HUES6 (cell line): ENCODE results near the gene DIRAS1.

Experiments
- H3K27ac ChIP-seq: 2 replicates; pipeline ENCODE4 v1.7.0; 2013; ENCODE audit warnings: low read depth, mild to moderate bottlenecking, low read length, inconsistent platforms
- H3K27me3 ChIP-seq: 2 replicates; pipeline ENCODE4 v1.6.1; 2013; ENCODE audit warnings: low read length; ENCODE audit not compliant: control insufficient read depth, insufficient read depth
- H3K36me3 ChIP-seq: 2 replicates; pipeline ENCODE4 v1.6.1; 2013; ENCODE audit warnings: low read length; ENCODE audit not compliant: control insufficient read depth, insufficient read depth
- H3K4me1 ChIP-seq: 2 replicates; pipeline ENCODE4 v1.6.1; 2013; ENCODE audit warnings: low read length; ENCODE audit not compliant: control insufficient read depth, insufficient read depth
- H3K4me3 ChIP-seq: 2 replicates; pipeline ENCODE4 v1.5.1; 2013; ENCODE audit warnings: low read depth, low read length
- H3K9ac ChIP-seq: one replicate; pipeline ENCODE4 v1.6.1; 2013; ENCODE audit warnings: mild to moderate bottlenecking, low read length
- H3K9me3 ChIP-seq: 2 replicates; pipeline ENCODE4 v1.6.1; 2013; ENCODE audit warnings: low read depth, low read length; ENCODE audit not compliant: control insufficient read depth, insufficient read depth

Gene DIRAS1

DNA sequence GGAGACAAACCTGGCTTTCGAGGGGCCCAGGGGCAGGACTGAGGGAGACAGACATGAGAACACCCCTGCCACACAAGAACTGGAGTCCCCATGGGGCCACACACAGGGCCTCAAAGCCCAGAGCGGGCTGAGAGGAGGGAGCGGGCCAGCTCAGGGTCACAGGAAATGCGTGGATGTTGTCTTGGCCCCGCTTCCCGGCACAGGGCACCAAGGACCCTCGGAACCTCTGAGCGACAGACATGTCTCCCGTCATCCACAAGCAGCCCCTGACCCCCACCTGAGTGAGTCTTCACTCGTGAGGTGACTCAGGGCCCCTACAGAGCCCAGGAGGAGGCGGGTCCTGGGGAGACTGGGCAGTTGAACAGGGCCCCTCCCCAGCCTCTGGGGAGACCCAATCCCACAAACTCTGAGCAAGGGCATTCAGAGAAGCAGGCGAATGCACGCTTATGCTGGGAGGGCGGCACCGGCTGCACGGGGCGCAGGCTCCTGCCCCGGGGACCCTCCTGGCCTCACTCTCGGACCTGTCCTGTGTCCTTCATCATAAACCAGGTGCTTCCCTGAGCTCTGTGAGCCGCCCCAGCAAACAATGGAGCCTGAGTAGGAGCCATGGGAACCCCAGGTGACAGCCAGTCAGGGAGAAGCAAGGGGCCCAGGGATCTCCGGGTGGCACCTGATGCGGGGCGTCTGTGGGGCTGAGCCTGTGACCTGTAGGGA is 41.8 kb upstream of the DIRAS1 start:
- Histone ChIP-seq H3K27ac (no peak overlapping the region), H3K4me1 (no peaks in the 10 kb centered on the region), H3K4me3 (no peak overlapping the region), H3K27me3 (no peaks in the 10 kb centered on the region), H3K9me3 (no peaks in the 10 kb centered on the region), H3K9ac (no peak overlapping the region), H3K36me3 (peaks cover 92% of the 10 kb centered on the region)

- H3K9me3 ChIP-seq, result no peaks in the 10 kb centered on the region
- no peaks in the 10 kb centered on the region for H3K27me3 ChIP-seq
- H3K36me3 ChIP-seq, result peaks cover 92% of the 10 kb centered on the region
- H3K4me3 ChIP-seq, result no peak overlapping the region
- H3K9ac ChIP-seq, result no peak overlapping the region
- no peak overlapping the region for H3K27ac ChIP-seq
- no peaks in the 10 kb centered on the region for H3K4me1 ChIP-seq
Observed at GRCh38 chr19:2761876-2762782, 41.0 kb upstream of the DIRAS1 start.

DNA sequence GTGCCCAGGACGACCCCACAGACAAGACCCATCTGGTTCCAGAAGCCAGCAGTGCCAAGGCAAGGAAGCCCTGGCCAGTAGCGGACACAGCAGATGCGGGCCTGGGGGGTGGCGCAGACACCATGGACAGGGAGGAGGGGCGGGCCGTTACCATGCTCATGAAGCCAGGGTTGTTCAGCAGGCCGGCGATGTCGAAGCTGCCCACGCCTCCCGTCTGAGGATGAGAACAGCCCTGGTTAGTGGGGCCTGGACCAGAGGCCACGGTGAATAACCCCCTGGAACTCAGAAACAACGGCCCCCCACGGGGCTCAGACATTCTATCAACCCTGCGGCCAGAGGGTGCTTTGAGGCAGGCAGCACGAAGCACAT is 40.1 kb upstream of the DIRAS1 start:
- H3K27ac ChIP-seq, result no peak overlapping the region
- no peaks in the 10 kb centered on the region for H3K4me1 ChIP-seq
- no peaks in the 10 kb centered on the region for H3K9me3 ChIP-seq
- H3K9ac ChIP-seq, result no peak overlapping the region
- H3K36me3 ChIP-seq, result peaks cover 92% of the 10 kb centered on the region
- no peaks in the 10 kb centered on the region for H3K27me3 ChIP-seq
- H3K4me3 ChIP-seq, result no peak overlapping the region

DNA sequence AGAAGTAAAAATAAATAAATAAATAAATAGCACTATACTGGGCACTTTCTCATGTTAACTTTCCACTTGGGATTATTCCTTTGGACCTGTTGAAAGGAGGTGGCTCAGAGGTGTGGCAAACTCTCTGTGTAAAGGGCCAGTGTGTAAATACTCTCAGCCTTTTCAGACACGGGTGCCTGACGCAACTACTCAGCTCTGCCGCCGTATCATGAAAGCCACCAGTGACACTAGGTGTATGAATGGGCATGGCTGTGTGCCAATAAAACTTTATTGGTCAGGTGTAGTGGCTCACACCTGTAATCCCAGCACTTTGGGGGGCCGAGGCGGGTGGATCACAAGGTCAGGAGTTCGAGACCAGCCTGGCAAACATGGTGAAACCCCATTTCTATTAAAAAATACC is 38.8 kb upstream of the DIRAS1 start:
- Histone ChIP-seq H3K27ac (no peak overlapping the region), H3K36me3 (peaks cover 92% of the 10 kb centered on the region), H3K4me3 (no peak overlapping the region), H3K27me3 (no peaks in the 10 kb centered on the region), H3K4me1 (no peaks in the 10 kb centered on the region), H3K9me3 (no peaks in the 10 kb centered on the region), H3K9ac (no peak overlapping the region)

- Histone ChIP-seq H3K4me1 (no peaks in the 10 kb centered on the region), H3K9me3 (no peaks in the 10 kb centered on the region), H3K27ac (no peak overlapping the region), H3K4me3 (no peak overlapping the region), H3K36me3 (peaks cover 92% of the 10 kb centered on the region), H3K27me3 (no peaks in the 10 kb centered on the region), H3K9ac (no peak overlapping the region)
Observed at GRCh38 chr19:2759362-2759761, 38.2 kb upstream of the DIRAS1 start.

DNA sequence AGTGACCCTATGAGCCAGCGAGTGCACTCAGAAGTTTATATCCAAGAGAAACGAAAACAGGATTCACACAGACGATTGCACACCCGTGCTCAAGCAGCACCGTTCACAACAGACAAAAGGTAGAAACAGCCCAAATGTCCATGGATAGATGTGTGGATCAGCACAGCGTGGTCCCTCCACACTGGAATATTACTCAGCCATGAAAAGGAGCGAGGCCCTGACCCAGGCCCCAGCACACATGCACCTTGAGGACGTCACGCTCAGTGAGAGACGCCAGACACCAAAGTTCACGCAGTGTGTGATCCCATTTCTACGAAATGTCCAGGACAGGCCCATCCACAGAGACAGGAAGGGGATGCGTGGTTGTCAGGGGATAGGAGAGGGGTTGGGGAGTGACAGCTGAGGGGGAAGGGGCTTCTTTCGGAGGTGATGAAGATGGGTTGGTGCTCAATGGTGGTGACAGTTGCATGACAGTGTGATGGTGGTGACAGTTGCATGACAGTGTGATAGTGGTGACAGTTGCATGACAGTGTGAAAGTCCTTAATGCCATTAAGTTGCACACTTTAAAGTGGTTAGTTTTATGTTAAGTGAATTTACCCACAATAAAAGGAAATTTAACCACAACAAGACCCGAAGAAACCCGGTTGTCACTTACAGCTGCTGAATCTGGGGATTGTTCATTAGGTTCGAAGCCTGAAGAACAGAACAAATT is 37.6 kb upstream of the DIRAS1 start:
- Histone ChIP-seq H3K36me3 (peaks cover 92% of the 10 kb centered on the region), H3K4me1 (no peaks in the 10 kb centered on the region)

GRCh38 chr19:2756921-2757881 is 36.0 kb upstream of the DIRAS1 start:
- H3K9ac ChIP-seq, result no peak overlapping the region
- no peaks in the 10 kb centered on the region for H3K9me3 ChIP-seq
- no peak overlapping the region; the same call in 1 of the 2 replicates for H3K27ac ChIP-seq
- H3K27me3 ChIP-seq, result no peaks in the 10 kb centered on the region
- peaks cover 87% of the 10 kb centered on the region for H3K36me3 ChIP-seq
- H3K4me1 ChIP-seq, result no peaks in the 10 kb centered on the region
- H3K4me3 ChIP-seq, result no peak overlapping the region

More for the DNA sequence above, 37.6 kb upstream of the DIRAS1 start:
- Histone ChIP-seq H3K9me3 (no peaks in the 10 kb centered on the region), H3K4me3 (no peak overlapping the region), H3K27me3 (no peaks in the 10 kb centered on the region), H3K27ac (no peak overlapping the region), H3K9ac (no peak overlapping the region)

DNA sequence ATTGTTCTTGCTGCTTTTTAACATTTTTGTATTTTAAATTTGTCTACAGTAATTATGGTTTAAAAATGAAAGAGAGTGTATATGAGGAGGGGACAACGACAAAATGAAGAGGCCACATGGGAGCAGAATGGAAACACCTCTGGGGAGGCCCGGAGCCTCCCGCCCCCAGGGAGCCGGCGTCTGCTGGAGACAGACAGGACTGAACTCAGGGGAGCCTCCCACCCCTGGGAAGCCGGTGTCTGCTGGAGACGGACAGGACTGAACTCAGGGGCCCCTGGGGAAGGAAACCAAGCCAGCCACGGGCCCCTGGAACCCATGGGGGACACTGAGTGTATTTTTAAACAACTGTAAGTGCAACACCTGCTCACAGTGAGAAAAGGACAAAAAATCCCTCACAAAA is 35.3 kb upstream of the DIRAS1 start:
- H3K4me3 ChIP-seq, result no peak overlapping the region
- H3K27ac ChIP-seq, result no peak overlapping the region; the same call in 1 of the 2 replicates
- H3K9me3 ChIP-seq, result no peaks in the 10 kb centered on the region
- H3K4me1 ChIP-seq, result no peaks in the 10 kb centered on the region
- H3K9ac ChIP-seq, result no peak overlapping the region
- H3K36me3 ChIP-seq, result peaks cover 81% of the 10 kb centered on the region
- no peaks in the 10 kb centered on the region for H3K27me3 ChIP-seq

GRCh38 chr19:2755811-2756210 is 34.6 kb upstream of the DIRAS1 start:
- no peaks in the 10 kb centered on the region for H3K9me3 ChIP-seq
- no peak overlapping the region for H3K4me3 ChIP-seq
- peaks cover 75% of the 10 kb centered on the region for H3K36me3 ChIP-seq
- no peak overlapping the region for H3K9ac ChIP-seq
- no peak overlapping the region for H3K27ac ChIP-seq
- H3K4me1 ChIP-seq, result no peaks in the 10 kb centered on the region
- no peaks in the 10 kb centered on the region for H3K27me3 ChIP-seq

DNA sequence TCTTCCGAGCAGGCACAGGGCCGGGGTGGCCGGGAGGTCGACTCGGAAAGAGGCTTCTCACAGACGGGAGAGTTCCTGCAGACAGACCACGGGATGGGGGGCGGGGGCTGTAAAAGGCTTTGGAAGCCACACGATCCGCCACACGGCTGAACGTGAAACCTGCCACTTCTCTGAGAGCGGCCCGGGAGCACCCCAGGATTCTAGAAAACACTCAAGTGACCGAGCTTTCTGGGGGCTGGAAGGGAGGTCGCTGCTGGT is 34.2 kb upstream of the DIRAS1 start:
- Histone ChIP-seq H3K36me3 (peaks cover 71% of the 10 kb centered on the region), H3K4me1 (no peaks in the 10 kb centered on the region), H3K9ac (no peak overlapping the region)

More for the DNA sequence above, 34.2 kb upstream of the DIRAS1 start:
- Histone ChIP-seq H3K27me3 (no peaks in the 10 kb centered on the region), H3K27ac (no peak overlapping the region), H3K4me3 (no peak overlapping the region), H3K9me3 (no peaks in the 10 kb centered on the region)
